Measurements from ENCODE around the gene TEX10.

GRCh38 chr9:100287186-100287585 is 65.6 kb downstream of the TEX10 start:
- TF ChIP-seq CTCF (IDR thresholded peaks at IDR 0.05), result no peak
- TF ChIP-seq POLR2A (IDR thresholded peaks at IDR 0.05), result no peak
- TF ChIP-seq POLR2AphosphoS5 (IDR thresholded peaks at IDR 0.05), result no peak
